NT2/D1 (cell line): Measurements from ENCODE around the gene ZFAND2A.
"Not testable (repeated sequence)": the region's sequence is repeated elsewhere in the genome, so short reads cannot be mapped to it uniquely, and the experiment has no call there.

Experiments used
- DNase-seq: peaks from one replicate; pipeline ENCODE4 v3.0.0-alpha.2; 2011; ENCODE audit warnings: low read depth, low spot score
- H3K27me3 ChIP-seq: 2 replicates; pipeline ENCODE4 v1.6.0; 2011; ENCODE audit warnings: mild to moderate bottlenecking; ENCODE audit not compliant: insufficient read length, insufficient read depth
- H3K36me3 ChIP-seq: 2 replicates; pipeline ENCODE4 v1.6.1; 2011; ENCODE audit warnings: mild to moderate bottlenecking, low read length, mixed read lengths; ENCODE audit not compliant: insufficient read depth, insufficient read length
- H3K4me1 ChIP-seq: 2 replicates; pipeline ENCODE4 v1.5.1; 2011; ENCODE audit not compliant: insufficient read depth, insufficient read length
- H3K4me3 ChIP-seq: 2 replicates; pipeline ENCODE4 v1.5.1; 2011; ENCODE audit warnings: low read depth; ENCODE audit not compliant: insufficient read length
- H3K9ac ChIP-seq: 2 replicates; pipeline ENCODE4 v1.6.0; 2011; ENCODE audit warnings: low read depth; ENCODE audit not compliant: insufficient read length
- H3K9me3 ChIP-seq: 2 replicates; pipeline ENCODE4 v1.5.1; 2011; ENCODE audit warnings: mild to moderate bottlenecking, low read length; ENCODE audit not compliant: insufficient read depth
- SUZ12 ChIP-seq: IDR thresholded peaks from 2 replicates; pipeline ENCODE4 v1.6.1; 2011; ENCODE audit not compliant: insufficient read length, insufficient read depth; ENCODE audit errors: extremely low read depth
- YY1 ChIP-seq: IDR thresholded peaks from 2 replicates; pipeline ENCODE4 v1.6.1; 2011; ENCODE audit not compliant: insufficient read length, insufficient read depth
- ZNF274 ChIP-seq: IDR thresholded peaks from 2 replicates; pipeline ENCODE4 v1.6.1; 2011; ENCODE audit warnings: mild to moderate bottlenecking, low read depth, low read length

Gene ZFAND2A

DNA sequence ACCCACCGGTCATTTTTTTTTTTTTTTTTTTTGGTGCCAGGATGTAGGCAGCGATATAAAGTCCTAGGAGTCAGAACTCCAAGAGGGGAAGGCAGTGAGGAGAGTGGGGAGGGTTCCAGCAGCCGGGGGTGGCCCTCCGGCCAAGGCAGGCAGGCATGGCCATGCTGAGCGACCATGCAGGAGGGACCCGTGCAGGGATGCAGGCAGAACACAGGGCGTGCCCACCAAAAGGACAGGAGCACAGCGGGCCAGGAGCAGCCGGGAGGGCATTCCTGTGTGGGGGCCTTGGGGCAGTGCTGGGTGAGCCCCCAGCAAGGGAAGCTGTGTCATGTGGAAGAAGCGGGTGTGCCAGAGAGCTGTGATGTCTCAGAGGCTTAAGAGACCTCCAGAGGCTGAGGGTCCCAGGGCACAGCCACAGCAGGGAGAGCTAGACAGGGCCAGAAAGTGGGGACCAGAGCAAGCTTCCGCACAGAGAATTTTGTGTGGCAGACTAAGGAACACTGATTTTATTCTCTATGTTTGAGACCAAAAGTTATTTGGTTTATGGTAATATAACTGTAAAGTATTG lies 5.7 kb downstream of the ZFAND2A start:
- peaks cover 86% of the 10 kb centered on the region for H3K36me3 ChIP-seq
- no peak for DNase-seq
- H3K27me3 ChIP-seq: no peaks in the 10 kb centered on the region
- no peaks in the 10 kb centered on the region for H3K9me3 ChIP-seq
- no peak overlapping the region for H3K9ac ChIP-seq
- no peak overlapping the region for H3K4me3 ChIP-seq
- TF ChIP-seq ZNF274 (no peak), YY1 (no peak), SUZ12 (no peak)
- no peaks in the 10 kb centered on the region for H3K4me1 ChIP-seq

DNA sequence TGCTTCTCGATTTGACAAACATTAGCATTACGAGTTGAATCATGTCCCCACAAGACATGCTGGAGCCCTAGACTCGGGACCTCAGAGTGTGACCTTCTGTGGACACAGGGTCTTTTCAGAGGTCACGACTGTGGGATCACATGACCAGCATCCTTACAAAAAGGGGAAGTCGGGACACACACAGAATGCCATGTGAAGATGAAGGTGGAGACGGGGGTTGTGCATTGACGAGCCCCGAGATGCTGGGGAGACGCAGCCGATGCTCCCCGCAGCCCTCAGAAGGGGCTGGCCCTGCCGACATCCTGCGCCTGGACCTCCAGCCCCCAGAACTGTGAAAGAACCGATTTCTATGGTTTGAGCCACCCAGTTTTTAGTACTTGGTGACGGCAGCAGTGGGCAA lies 7.5 kb downstream of the ZFAND2A start:
- no peaks in the 10 kb centered on the region for H3K4me1 ChIP-seq
- no peak for DNase-seq
- peaks cover 80% of the 10 kb centered on the region for H3K36me3 ChIP-seq
- no peak overlapping the region for H3K4me3 ChIP-seq
- no peak overlapping the region for H3K9ac ChIP-seq
- H3K27me3 ChIP-seq: no peaks in the 10 kb centered on the region
- no peak for TF ChIP-seq ZNF274
- TF ChIP-seq SUZ12: no peak
- TF ChIP-seq YY1: no peak
- H3K9me3 ChIP-seq: no peaks in the 10 kb centered on the region

DNA sequence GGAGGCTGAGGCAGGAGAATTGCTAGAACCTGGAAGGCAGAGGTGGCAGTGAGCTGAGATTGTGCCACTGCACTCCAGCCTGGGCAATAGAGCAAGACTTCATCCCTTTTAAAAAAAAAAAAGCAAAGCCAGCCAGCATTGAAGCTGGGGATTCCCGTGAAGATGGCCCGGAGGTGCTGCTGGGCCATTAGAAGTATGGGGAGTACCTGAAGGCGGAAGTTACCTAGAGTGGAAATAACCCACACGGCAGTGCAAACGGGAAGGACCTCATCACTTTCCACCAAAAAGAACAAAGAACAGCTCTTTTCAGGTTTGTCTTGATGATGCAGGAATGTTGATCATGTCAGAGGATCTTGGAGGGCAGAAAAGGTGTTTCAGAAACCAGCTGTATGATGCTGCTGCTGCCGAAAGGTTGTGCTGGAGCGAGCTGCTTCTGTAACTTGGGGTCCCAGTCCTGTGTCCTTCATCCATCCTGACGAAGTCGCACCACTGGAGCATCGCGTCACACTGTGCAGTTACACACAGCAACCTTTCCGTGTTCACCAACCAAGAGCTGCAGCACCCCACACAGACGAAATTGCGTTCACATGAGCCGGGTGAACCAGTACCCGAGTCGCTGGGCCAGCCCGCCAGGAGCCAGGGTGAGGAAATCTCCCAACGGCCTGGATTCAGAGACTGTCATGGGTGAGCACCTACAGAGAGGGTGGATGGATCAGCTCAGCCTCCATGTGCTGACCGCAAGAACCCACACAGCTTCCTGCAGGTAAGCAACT lies 8.2 kb downstream of the ZFAND2A start:
- no peak overlapping the region for H3K4me3 ChIP-seq
- peaks cover 73% of the 10 kb centered on the region for H3K36me3 ChIP-seq
- H3K4me1 ChIP-seq: no peaks in the 10 kb centered on the region
- no peaks in the 10 kb centered on the region for H3K9me3 ChIP-seq
- no peak for TF ChIP-seq ZNF274
- TF ChIP-seq SUZ12: no peak
- H3K27me3 ChIP-seq: no peaks in the 10 kb centered on the region
- H3K9ac ChIP-seq: no peak overlapping the region
- DNase-seq: no peak

DNA sequence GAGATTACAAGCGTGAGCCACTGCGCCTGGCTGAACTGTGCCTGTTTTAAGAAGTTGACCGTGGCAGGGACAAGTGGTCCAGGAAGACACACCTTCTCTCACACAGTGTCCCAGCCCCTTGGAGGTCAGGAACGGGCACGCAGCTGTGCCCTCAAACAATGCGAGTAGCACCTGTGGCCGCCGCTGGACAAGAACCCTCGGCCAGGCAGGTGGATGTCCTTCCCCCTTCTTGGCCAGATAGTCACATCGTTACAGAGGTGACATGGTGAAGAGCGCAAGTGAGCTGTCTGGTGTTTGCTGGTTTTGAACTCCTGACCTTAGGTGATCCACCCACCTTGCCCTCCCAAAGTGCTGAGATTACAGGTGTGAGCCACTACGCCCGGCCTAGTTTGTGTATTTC lies 8.8 kb downstream of the ZFAND2A start:
- Histone ChIP-seq H3K4me1 (no peaks in the 10 kb centered on the region), H3K9me3 (no peaks in the 10 kb centered on the region), H3K36me3 (peaks cover 68% of the 10 kb centered on the region), H3K4me3 (no peak overlapping the region), H3K27me3 (no peaks in the 10 kb centered on the region), H3K9ac (no peak overlapping the region)
- DNase-seq: no peak
- TF ChIP-seq SUZ12 (no peak), YY1 (no peak), ZNF274 (no peak)

DNA sequence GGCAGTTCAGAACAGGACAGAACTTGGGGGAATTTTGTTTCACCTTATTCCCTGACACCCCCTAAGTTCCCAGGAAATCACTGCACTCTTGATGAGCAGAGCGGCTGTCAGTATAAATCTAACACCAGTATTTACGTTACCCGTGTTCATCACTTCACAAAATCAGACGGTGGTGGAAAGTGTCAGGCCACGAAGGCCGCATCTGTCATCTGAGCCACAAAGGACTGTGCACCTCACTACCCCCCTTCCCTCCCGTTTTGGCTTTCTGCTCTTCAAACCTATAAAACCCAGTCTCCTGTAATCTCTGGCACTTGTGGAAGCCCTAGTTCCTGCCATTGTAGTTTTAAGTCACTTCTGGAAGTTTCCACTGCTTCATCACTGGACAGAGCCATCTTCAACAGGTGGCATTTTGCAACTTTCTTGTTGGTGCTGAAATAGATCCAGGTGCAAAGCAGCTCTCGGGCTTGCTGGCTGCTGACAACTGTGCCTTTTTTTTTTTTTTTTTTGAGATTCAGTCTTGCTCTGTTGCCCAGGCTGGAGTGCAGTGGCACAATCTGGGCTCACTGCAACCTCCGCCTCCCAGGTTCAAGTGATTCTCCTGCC lies 9.5 kb downstream of the ZFAND2A start:
- Histone ChIP-seq H3K9me3 (no peaks in the 10 kb centered on the region), H3K36me3 (peaks cover 64% of the 10 kb centered on the region), H3K9ac (no peak overlapping the region), H3K4me3 (no peak overlapping the region), H3K4me1 (no peaks in the 10 kb centered on the region), H3K27me3 (no peaks in the 10 kb centered on the region)
- DNase-seq: no peak
- TF ChIP-seq ZNF274: no peak
- no peak for TF ChIP-seq SUZ12

DNA sequence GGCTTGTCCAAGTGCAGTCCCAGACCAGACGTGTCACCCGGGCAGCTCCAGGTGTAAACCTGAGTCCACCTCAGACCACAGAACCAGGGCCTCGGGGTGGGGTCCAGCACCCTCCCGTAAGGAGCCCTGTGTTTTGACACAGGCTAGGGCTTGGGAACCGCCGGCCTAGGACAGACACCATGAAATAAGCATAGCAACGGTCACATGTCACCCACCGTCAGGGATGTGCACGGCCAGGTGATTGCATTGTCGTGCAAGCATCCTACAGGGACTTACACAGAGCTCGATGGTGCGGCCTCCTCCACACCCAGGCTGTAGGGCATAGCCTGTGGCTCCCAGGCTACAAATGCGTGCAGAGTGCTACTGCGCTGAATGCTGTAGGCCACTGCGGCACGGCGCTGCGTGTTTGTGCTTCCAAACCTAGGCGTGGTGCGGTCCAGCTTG lies 10.6 kb downstream of the ZFAND2A start:
- no peak for DNase-seq
- Histone ChIP-seq H3K27me3 (no peaks in the 10 kb centered on the region), H3K36me3 (peaks cover 52% of the 10 kb centered on the region), H3K4me3 (no peak overlapping the region), H3K9me3 (no peaks in the 10 kb centered on the region), H3K9ac (no peak overlapping the region), H3K4me1 (no peaks in the 10 kb centered on the region)
- TF ChIP-seq YY1: no peak
- TF ChIP-seq SUZ12: no peak
- TF ChIP-seq ZNF274: no peak

DNA sequence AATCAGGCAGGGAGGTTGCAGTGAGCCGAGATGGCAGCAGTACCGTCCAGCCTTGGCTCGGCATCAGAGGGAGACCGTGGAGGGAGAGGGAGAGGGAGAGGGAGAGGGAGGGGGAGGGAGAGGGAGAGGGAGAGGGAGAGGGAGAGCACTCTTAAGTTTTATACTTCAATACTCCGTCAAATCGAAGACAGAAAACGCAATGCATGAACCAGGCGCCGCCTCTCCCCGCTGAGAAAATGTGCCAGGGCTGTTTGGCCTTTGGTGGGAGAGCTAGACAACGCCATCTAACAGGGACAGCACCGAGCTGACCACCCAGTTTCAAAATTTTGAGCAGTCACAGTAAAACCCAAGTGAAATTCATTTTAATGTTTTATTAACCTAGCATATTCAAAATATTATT lies 12.1 kb downstream of the ZFAND2A start:
- H3K4me1 ChIP-seq, DNase-seq, H3K9ac ChIP-seq, H3K27me3 ChIP-seq, H3K4me3 ChIP-seq, H3K9me3 ChIP-seq: not testable (repeated sequence)
- peaks cover 37% of the 10 kb centered on the region for H3K36me3 ChIP-seq
